Mammary epithelial cell (primary cell): Measurements from ENCODE around the gene ITFG2.

Experiments used
- CTCF ChIP-seq, 2 donors: IDR thresholded peaks in 1 of 2; conservative IDR thresholded peaks in 1 of 2; 2 replicates each; pipeline ENCODE4 v1.5.1; 2011 to 2012; ENCODE audit warnings: inconsistent platforms in 2 of 2, low read length in 2 of 2, mild to moderate bottlenecking in 2 of 2, control low read depth in 1 of 2, low read depth in 1 of 2; ENCODE audit not compliant: insufficient read depth in 1 of 2; ENCODE audit errors: extremely low read depth in 1 of 2
- EZH2 ChIP-seq: IDR thresholded peaks from 2 replicates; pipeline ENCODE4 v1.6.1; 2012; ENCODE audit warnings: low read length, inconsistent platforms, borderline replicate concordance

GRCh38 chr12:2819810-2820209, 7.3 kb downstream of the ITFG2 start:
- TF ChIP-seq CTCF (conservative IDR thresholded peaks at IDR 0.05 in 1 of 2, IDR thresholded peaks at IDR 0.05 in 1 of 2; ENCODE audit: extremely low read depth in 1 of 2, insufficient read depth in 1 of 2, low read depth in 1 of 2, low read length in 2 of 2) (no peak), EZH2 (no peak)
